EH (cell line): ENCODE data around the gene KRT80.

Experiments
- DNase-seq: peaks from one replicate; pipeline ENCODE4 v3.0.0-alpha.2; 2015; ENCODE audit warnings: low read depth

Gene KRT80

GRCh38 chr12:52198454-52199215, 6.8 kb upstream of the KRT80 start:
- no peak for DNase-seq

- DNase-seq: peak; percentile 41
These were observed 5.8 kb upstream of the KRT80 start for GRCh38 chr12:52197371-52198231.

GRCh38 chr12:52195065-52195730, 3.4 kb upstream of the KRT80 start:
- peak; percentile 30 for DNase-seq

DNA sequence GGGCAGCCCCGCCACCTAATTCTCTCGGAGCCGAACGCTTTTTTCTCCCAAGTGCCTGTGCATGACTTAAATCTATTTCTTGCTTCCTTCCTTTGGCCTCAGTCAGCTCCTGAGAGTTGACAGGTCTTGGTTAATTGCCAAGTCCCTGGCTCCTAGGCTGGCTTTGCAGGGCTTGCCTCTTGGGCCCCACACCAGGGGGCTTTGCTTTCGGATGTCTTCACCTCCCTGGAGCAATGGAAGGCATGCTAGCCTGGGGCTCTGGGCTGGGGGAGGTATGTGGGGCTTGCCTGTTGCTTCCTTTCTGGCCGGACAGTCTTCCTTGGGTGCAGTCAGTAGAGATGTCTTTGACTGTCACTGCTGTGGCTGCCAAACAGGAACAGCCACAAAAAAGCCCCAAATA, 2.2 kb upstream of the KRT80 start:
- DNase-seq: peak; percentile 70

DNA sequence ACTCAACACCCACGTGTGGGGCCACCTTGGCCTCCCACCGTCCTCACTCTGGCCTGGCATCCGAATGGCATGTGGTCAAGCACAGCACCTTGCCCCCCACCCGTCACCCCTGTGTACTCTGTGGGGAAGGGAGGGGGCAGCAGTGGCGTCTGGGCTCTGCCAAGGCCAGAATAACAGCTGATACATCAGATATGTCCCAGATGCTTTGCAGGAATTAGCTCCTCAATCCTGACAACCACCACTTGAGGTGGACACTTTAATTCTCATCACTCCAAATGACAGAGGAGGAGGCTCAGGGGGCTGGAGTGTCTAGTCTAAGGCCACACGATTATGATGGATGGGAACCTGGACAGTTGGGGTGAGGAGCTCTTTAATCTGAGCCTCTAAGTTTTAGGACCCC, 1.7 kb upstream of the KRT80 start:
- no peak for DNase-seq

- peak; percentile 47 for DNase-seq
These were observed 719 bp downstream of the KRT80 start for GRCh38 chr12:52190860-52191729.

DNA sequence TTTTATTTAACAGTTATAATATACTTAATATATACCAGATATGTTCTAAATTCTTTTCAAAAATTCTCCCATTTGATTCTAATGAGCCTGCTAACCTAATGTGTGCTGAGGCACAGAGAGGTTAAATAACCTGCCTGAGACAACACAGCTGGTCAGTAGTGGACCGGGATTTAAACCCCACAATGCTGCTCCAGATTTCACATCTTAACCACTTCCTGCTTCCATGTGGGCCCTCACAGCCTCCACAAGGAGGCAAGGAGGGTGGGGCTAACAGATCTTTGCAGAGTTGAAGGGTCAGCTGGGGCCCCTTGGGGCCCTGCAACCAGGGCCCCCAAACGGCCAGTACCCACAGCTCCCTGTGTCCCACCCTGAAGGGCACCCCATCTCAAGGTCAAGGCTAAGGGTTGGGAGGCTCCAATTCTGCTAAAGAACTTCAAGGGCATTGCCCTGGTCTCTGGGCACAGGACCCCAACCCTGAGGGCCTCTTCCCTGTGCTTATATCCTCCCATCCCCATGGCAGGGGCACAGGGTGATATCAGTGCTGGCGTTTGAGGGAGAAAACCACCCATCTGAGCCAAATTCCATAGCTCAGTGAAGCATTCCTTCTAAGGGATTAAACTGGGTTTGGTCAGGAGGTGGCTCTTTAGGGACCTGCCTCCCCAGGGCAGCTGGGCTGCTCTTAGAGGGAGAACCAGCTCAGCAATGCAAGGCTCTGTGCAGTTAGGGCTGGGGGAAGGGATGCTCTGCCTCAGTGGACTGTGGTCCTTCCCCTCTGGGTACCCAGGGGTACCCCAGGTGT, 2.2 kb downstream of the KRT80 start:
- peak; percentile 90 for DNase-seq

DNA sequence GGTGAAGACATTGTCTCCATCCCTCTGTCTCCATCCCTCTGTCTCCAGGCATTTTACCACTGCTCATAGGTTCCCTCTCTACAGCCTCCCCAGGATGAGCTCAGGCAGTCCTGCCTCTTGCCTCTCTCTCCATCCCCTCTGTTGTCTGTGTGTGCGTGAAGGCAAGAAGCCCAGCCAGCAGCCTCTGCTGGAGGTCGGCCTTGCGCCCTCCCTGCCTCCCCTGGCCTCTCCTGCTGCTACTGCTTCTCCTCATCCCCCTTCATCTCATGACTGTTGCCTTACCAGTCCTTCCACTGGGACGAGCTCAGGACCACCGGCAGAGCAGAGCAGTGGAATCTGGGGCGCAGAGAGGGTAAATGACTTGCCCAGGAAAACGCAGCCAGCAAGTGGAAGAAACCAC, 3.2 kb downstream of the KRT80 start:
- DNase-seq: no peak

DNA sequence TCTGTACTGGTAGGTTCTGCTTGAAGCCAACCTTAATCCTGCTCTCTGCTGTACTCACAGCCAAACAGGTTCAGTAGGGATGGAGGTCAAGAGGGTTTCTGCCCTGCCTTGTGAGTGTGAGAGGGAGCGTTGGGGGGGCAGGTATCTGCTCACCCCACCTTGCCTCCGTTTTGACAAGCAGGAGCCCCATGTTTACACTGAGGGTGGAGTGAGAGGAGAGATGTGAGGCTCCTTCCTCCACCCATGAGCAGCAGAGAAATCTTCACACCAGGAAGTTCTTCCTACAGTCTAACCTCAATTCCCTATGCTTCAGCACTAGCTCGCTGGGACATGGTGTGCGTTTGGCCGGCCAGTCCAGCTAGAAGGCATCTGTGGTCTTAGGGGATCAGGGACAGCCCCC, 4.2 kb downstream of the KRT80 start:
- no peak for DNase-seq

DNA sequence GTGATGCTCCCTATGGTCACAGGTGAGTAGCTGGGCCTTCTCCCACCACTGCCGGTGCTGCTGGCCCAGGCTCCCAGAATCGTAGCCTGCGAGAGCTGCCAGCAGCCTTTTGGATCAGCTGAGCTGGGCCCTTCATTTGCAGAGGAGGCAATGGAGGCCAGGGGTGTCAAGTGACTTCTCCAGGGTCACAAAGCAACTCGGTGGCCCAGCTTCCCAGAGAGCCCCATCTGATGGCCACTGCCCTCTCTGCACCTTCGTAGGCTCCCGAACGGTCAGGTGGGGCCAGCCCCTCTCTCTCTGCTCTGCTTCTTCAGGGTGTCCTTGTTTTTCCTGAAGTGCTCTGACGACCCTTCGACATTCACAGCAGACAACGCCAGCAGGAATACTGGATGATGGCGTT, 4.6 kb downstream of the KRT80 start:
- no peak for DNase-seq

GRCh38 chr12:52186118-52186840, 5.5 kb downstream of the KRT80 start:
- DNase-seq: peak; percentile 95

DNA sequence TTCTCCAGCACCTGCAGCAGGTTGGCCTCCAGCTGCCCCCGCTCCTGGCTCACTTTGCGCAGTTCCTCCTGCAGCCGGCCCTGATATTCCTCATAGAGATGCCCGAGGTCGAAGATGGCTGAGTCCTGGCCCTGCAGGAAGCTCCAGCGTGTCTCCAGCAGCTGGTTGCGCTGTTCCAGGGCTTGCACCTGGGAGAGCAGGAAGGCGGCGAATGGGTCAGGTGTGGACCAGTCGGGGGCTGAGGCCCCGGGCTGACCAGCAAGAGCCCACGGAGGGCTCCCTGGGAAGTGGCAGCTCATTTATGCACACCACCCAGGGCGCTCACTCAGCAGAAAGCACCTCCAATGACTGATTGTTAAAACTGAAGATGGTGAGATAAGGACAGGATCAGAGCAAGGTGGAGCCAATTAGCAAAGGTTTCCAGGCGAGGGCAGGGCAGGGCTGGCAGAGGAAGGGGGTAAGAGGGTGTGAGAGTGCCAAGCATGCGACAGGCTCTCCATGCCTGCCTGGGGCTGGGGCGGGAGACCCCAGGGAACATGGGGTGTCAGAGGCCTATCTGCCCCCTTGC, 6.3 kb downstream of the KRT80 start:
- DNase-seq: no peak

DNA sequence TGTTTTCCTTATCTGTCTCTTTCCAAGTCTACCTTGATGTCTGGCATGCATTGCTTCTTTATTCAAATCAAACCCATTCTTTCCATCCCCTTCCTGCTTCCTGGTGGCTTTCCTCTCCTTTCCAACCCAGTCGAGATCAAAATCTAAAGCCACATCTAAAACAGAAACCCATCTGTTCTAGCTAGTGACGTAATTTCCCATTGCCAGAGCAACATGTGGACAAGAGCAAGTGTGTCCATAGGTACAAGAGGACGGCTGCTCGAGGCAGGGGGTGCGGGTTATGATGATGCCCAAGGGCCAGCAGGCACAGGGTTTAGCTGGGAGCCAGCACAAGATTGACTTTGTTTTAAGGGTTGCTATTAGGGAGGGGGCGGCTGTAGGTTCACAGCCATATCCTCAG, 7.0 kb downstream of the KRT80 start:
- DNase-seq: peak; percentile 24

GRCh38 chr12:52183971-52184370, 7.8 kb downstream of the KRT80 start:
- DNase-seq: no peak

- DNase-seq: no peak
These were observed 8.3 kb downstream of the KRT80 start for GRCh38 chr12:52183544-52183910.

GRCh38 chr12:52182898-52183543, 8.8 kb downstream of the KRT80 start:
- no peak for DNase-seq

DNA sequence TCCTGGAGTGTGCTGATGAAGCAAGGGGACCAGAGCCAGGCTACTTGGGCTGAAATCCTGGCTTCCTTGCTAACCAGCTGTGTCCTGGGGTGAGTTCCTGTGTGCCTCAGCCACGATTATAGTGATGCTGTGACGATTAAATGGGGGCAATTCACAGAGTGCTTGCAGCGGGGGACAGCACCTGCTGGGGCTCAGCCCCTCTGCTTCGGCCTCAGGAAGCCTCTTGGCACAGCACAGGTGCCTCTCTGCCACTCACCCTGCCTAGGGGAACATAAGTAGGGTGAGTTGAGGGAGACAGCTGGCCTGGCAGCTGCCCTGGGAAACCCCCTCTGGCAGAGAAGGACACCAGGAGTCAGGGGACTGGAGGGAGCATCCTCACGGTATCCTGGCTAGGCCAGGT, 9.4 kb downstream of the KRT80 start:
- DNase-seq: no peak

DNA sequence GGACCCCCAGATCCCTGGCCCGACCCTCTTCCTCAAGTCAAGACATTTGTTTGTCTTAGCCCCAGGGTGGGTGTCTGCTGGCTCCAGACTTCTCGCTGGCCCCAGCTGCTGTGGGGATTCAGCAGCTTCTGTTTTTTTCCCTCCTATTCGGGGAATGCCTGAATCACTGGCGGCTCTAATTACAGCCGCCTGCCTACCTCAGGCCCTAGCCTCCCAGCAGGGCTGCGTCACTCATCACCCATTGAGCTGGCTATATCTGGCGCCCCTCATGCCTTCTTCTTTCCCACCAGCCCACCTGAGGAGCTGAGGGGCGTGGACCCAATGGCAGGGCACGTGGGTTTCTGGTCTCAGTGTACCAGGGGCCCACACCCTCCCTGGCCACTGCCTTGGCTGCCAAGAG, 10.1 kb downstream of the KRT80 start:
- peak; percentile 86 for DNase-seq

DNA sequence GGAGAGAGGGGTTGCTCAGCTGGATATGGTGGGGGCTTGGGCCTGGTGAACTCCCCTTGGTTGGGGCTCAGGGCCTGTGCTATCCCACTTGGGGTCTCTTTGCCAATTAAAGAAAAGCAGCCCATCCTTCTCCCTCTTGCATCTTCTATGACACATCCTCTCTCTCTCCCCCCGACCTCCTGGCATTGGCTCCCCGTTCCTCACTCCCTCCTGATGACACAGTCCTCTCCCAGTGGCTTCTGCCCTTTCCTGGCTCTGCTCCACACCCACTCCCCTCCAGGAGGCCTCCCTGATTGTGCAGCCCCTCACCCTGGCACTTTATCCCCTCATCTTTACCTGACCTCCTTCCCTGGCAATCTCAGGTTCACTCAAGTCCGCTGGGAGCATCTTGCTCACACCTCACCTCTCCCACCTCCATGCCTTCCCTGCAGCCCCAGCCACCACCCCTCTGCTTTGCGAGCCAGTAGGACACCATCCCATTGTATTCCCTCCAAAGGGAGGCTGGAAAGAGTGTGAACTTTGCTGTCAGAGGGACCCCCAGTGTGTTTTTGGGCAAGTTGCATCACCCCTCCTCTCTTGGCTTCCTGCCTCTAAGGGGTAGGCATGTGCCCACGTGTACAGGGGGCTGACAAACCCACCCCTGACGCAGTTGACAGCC, 10.7 kb downstream of the KRT80 start:
- DNase-seq: peak; percentile 57
